ENCODE results near the gene ZSCAN5A.
"Not testable (repeated sequence)": the region's sequence is repeated elsewhere in the genome, so short reads cannot be mapped to it uniquely, and the experiment has no call there.

DNA sequence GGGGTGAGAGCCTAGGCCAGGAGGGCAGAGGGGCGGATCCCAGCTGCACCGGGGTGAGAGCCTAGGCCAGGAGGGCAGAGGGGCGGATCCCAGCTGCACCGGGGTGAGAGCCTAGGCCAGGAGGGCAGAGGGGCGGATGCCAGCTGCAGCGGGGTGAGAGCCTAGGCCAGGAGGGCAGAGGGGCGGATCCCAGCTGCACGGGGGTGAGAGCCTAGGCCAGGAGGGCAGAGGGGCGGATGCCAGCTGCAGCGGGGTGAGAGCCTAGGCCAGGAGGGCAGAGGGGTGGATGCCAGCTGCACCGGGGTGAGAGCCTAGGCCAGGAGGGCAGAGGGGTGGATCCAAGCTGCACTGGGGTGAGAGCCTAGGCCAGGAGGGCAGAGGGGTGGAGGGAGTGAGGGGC lies 138.3 kb downstream of the ZSCAN5A start:
- TF ChIP-seq POLR2A (IDR thresholded peaks at IDR 0.05): not testable (repeated sequence)
- TF ChIP-seq, protein P1, sequence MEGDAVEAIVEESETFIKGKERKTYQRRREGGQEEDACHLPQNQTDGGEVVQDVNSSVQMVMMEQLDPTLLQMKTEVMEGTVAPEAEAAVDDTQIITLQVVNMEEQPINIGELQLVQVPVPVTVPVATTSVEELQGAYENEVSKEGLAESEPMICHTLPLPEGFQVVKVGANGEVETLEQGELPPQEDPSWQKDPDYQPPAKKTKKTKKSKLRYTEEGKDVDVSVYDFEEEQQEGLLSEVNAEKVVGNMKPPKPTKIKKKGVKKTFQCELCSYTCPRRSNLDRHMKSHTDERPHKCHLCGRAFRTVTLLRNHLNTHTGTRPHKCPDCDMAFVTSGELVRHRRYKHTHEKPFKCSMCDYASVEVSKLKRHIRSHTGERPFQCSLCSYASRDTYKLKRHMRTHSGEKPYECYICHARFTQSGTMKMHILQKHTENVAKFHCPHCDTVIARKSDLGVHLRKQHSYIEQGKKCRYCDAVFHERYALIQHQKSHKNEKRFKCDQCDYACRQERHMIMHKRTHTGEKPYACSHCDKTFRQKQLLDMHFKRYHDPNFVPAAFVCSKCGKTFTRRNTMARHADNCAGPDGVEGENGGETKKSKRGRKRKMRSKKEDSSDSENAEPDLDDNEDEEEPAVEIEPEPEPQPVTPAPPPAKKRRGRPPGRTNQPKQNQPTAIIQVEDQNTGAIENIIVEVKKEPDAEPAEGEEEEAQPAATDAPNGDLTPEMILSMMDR (IDR thresholded peaks at IDR 0.05 in 4 of 5, conservative IDR thresholded peaks at IDR 0.05 in 1 of 5): not testable (repeated sequence)
